ENCODE results near the gene MCC.

The MCC gene

DNA sequence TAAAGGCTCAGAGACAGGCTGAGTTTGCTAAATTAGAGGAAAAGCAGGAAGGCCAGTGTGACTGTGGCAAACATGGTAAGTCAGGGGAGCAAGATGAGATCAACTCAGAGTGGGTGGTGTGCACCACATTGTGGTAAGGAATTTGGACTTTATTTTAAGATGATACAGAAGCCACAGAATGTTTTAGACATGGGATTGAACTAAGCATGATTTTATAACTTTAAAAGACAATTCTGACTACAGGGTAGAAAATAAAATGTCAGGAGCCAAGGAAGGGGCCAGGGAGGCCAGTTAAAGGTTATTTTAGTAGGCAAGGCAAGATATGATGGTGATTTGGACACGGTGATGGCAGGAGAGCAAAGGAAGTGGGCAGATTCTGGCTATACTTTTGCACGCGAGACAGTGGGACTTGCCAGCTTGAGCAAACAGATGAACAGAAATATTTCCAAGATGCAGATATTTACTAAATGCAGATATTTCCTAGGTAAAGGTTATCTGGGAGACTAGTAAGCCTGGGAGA, 107.4 kb downstream of the MCC start:
- no peak overlapping the region for H3K4me3 ChIP-seq (replicated peaks; ENCODE audit: low read depth, low read length)
- DNase-seq (ENCODE audit: extremely low read depth, insufficient read length), result no peak
- TF ChIP-seq, protein P1, sequence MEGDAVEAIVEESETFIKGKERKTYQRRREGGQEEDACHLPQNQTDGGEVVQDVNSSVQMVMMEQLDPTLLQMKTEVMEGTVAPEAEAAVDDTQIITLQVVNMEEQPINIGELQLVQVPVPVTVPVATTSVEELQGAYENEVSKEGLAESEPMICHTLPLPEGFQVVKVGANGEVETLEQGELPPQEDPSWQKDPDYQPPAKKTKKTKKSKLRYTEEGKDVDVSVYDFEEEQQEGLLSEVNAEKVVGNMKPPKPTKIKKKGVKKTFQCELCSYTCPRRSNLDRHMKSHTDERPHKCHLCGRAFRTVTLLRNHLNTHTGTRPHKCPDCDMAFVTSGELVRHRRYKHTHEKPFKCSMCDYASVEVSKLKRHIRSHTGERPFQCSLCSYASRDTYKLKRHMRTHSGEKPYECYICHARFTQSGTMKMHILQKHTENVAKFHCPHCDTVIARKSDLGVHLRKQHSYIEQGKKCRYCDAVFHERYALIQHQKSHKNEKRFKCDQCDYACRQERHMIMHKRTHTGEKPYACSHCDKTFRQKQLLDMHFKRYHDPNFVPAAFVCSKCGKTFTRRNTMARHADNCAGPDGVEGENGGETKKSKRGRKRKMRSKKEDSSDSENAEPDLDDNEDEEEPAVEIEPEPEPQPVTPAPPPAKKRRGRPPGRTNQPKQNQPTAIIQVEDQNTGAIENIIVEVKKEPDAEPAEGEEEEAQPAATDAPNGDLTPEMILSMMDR (IDR thresholded peaks at IDR 0.05; ENCODE audit: insufficient read depth, low read length, poor library complexity, severe bottlenecking), result no peak
- no peaks in the 10 kb centered on the region for H3K36me3 ChIP-seq (ENCODE audit: control insufficient read depth, insufficient read depth, low read length)
- H3K27me3 ChIP-seq (replicated peaks; ENCODE audit: control insufficient read depth, insufficient read depth, low read length), result no peaks in the 10 kb centered on the region

DNA sequence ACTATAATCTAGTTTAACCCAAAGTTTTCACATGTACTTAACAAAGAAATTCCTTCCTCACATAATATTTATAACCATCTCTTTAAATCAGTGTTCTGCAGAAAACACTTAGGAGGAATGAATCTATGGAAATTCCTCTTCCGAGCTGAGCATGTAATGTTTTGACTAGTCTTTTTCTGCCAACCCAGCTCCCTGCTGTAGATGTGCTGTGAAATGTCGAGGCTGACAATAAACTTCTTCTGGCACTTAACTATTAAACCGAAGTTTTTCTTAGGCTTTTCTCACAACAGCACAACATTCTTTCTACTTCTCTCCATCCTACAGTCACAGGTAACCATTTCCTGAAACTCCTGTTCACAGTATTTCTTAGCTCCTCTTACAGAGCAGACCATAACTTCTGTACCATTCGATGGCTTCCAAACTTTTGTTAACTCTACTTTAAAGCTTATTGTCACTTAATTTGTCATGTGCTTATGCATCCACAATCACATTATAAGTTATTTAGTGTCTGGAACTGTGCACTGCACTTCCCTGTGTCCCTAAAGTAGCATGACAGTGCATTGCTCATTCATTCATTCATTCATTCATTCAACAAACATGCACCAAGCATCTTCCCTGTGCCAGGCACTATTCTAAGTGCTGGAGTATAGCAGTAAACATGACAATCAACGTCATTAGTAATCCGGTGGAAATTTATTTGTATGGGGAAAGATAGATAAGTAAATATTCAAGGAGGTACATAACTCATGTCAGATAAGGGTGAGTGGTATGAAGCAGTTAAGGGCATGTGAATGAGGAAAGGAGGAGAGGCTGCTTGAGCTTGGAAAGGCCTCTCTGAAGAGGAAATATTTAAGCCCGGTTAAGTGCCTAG, 108.1 kb downstream of the MCC start:
- Histone ChIP-seq H3K27me3 (replicated peaks; ENCODE audit: control insufficient read depth, insufficient read depth, low read length) (no peaks in the 10 kb centered on the region), H3K4me3 (replicated peaks; ENCODE audit: low read depth, low read length) (no peak overlapping the region), H3K36me3 (ENCODE audit: control insufficient read depth, insufficient read depth, low read length) (no peaks in the 10 kb centered on the region)
- no peak for DNase-seq (ENCODE audit: extremely low read depth, insufficient read length)
- TF ChIP-seq, protein P1 (IDR thresholded peaks at IDR 0.05; ENCODE audit: insufficient read depth, low read length, poor library complexity, severe bottlenecking), result no peak

DNA sequence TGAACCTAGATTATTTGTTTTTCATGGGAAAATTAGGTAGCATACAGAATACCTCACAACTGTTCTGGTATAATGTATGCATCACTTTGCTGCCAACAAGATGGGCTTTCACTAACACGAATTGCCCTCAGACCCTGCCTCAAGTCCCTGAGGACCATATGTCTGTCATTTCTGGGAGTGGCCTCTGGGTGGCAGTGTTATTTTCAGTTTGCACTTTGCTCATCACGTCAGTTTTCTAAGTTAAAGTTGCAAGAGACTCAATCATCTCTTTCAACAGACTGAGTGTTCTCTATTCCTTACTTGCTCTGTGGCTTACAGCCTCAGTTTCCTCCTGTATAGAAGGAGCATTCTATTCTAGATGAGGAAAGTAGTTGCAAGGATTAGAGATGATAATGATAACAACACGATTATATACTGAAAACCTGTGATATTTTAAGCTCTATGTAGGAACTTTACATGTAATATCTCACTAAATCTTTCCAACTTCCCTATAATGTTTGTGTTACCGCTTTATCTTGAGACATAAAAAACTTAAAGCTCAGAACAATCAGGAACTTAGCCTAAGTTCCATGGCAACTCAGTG, 109.2 kb downstream of the MCC start:
- Histone ChIP-seq H3K27me3 (replicated peaks; ENCODE audit: control insufficient read depth, insufficient read depth, low read length) (no peaks in the 10 kb centered on the region), H3K36me3 (ENCODE audit: control insufficient read depth, insufficient read depth, low read length) (no peaks in the 10 kb centered on the region), H3K4me3 (replicated peaks; ENCODE audit: low read depth, low read length) (no peak overlapping the region)
- TF ChIP-seq, protein P1 (IDR thresholded peaks at IDR 0.05; ENCODE audit: insufficient read depth, low read length, poor library complexity, severe bottlenecking), result peak; percentile 77
- no peak for DNase-seq (ENCODE audit: extremely low read depth, insufficient read length)

DNA sequence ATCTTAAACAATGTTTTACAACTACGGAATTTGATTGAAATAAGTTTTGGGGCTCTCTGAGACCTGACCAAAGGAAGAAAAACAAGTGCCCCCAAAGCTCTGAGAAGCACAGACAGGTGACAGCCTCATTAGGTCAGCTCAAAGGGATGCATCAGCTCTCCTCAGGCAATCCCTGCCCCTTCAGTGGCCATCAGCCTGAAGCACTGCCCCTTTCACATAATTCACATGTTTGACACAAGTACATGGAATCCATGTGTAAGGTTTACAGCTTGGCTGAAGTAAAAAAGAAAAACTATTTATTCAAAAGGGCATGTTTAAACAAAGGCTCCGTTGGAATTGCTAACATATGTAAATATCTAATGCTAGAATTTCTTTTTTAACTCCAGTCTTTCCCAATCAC, 109.7 kb downstream of the MCC start:
- TF ChIP-seq, protein P1 (IDR thresholded peaks at IDR 0.05; ENCODE audit: insufficient read depth, low read length, poor library complexity, severe bottlenecking), result no peak
- Histone ChIP-seq H3K4me3 (replicated peaks; ENCODE audit: low read depth, low read length) (no peak overlapping the region), H3K27me3 (replicated peaks; ENCODE audit: control insufficient read depth, insufficient read depth, low read length) (no peaks in the 10 kb centered on the region), H3K36me3 (ENCODE audit: control insufficient read depth, insufficient read depth, low read length) (no peaks in the 10 kb centered on the region)
- DNase-seq (ENCODE audit: extremely low read depth, insufficient read length), result no peak

DNA sequence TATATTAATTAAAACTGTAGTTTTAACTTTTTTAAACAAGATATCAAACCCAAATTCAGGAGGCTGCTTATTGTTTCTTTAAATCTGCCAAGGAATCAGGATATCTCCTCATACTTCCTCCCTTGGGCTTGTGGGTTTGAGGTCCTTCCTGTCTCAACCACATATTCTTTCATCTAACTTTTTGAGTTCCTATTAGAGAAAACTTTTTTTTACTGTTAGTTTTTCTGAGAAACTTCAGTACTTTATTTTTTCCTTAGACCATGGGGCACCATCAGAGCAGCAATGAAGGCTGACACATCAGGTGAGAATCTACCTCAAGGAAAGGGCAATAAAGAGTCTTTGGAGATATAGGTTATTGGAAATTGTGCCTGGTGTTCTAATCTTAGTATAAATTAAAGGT, 110.2 kb downstream of the MCC start:
- H3K4me3 ChIP-seq (replicated peaks; ENCODE audit: low read depth, low read length), result no peak overlapping the region
- no peak for DNase-seq (ENCODE audit: extremely low read depth, insufficient read length)
- TF ChIP-seq, protein P1 (IDR thresholded peaks at IDR 0.05; ENCODE audit: insufficient read depth, low read length, poor library complexity, severe bottlenecking), result no peak

More for the DNA sequence above, 110.2 kb downstream of the MCC start:
- H3K36me3 ChIP-seq (ENCODE audit: control insufficient read depth, insufficient read depth, low read length), result no peaks in the 10 kb centered on the region
- no peaks in the 10 kb centered on the region for H3K27me3 ChIP-seq (replicated peaks; ENCODE audit: control insufficient read depth, insufficient read depth, low read length)

All from GM06990 (cell line).